H1 (cell line): ENCODE results near the gene FOXP2. TPM values are rescaled to one million over a fixed set of nuclear protein-coding genes. Genes with fewer than 3 reads are reported as not detected.

Experiments
- BACH1 ChIP-seq: IDR thresholded peaks from 2 replicates; pipeline ENCODE4 v1.6.1; 2012; ENCODE audit warnings: low read length, improper control_type of control experiment
- NRF1 ChIP-seq: IDR thresholded peaks from 2 replicates; pipeline ENCODE4 v1.6.1; 2011; ENCODE audit warnings: mild to moderate bottlenecking, low read depth, low read length, improper control_type of control experiment
- PHF8 ChIP-seq: fragments of 200-600 bp; sonication (generic); conservative IDR thresholded peaks from 2 replicates; pipeline ENCODE4 v1.7.1; 2012; ENCODE audit warnings: low read depth, mild to moderate bottlenecking, inconsistent platforms, low read length, moderate library complexity
- SIN3A ChIP-seq, 2 experiments: IDR thresholded peaks in 1 of 2; conservative IDR thresholded peaks in 1 of 2; 2 replicates each; pipeline ENCODE4 v1.6.1; 2011 to 2012; ENCODE audit warnings: low read length in 2 of 2, improper control_type of control experiment in 1 of 2, low read depth in 1 of 2, mild to moderate bottlenecking in 1 of 2
- polyA plus RNA-seq, 7 experiments: library from polyadenylated mRNA; depleted of rRNA in 3 of 7; stranded (reverse) in 5 of 7; unstranded in 2 of 7; fragments of >200 nt in 5 of 7; fragments of 200-250 nt in 2 of 7; gene quantifications; 1 replicate in 5 of 7; 2 replicates in 1 of 7; 4 replicates in 1 of 7; pipeline versions ENCODE4 v1.2.1 to v1.2.3, GENCODE V29; 2011 to 2013; ENCODE audit warnings: missing spikeins in 2 of 7, mixed read lengths in 2 of 7
- total RNA-seq: library from RNA; stranded (reverse); fragmentation: NEBNext Ultra II Directional; extraction: Animal tissue kit (Norgen Biotek cat#: 25700); gene quantifications from 2 replicates; pipeline ENCODE4 v1.2.1, GENCODE V29; 2021
- TF ChIP-seq, protein P1 (sequence below): fragments of 300-600 bp; sonication (generic); IDR thresholded peaks from 2 replicates; pipeline ENCODE4 v1.7.1; 2012; ENCODE audit warnings: low read length, moderate library complexity, mild to moderate bottlenecking, inconsistent platforms; ENCODE audit not compliant: insufficient replicate concordance

FOXP2 gene
- total and polyA plus RNA-seq, 2 of the 8 experiments (the other 6 are each of a cell fraction or from before 2014, with no cell fraction given): 0.09 to 0.43 TPM

DNA sequence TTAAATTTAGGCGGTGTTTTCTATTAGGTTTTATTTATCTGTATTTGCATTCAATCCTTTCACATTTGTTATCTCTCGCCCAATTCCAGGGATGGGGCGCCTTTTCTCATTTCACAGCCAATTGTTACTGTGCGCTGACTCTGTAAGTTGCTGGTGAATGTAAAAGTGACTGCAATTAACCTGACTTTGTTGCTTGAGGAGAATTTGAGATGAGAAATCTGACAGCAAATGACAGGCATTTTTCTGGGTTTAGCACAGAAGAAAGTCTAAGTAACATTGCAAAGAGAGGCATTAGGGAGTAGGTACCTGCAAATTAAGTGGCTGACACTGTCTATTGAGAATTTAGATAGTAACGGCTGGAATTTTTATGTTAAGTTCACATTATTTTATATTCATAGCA is 16.6 kb downstream of the FOXP2 start (continued):
- TF ChIP-seq, protein P1, sequence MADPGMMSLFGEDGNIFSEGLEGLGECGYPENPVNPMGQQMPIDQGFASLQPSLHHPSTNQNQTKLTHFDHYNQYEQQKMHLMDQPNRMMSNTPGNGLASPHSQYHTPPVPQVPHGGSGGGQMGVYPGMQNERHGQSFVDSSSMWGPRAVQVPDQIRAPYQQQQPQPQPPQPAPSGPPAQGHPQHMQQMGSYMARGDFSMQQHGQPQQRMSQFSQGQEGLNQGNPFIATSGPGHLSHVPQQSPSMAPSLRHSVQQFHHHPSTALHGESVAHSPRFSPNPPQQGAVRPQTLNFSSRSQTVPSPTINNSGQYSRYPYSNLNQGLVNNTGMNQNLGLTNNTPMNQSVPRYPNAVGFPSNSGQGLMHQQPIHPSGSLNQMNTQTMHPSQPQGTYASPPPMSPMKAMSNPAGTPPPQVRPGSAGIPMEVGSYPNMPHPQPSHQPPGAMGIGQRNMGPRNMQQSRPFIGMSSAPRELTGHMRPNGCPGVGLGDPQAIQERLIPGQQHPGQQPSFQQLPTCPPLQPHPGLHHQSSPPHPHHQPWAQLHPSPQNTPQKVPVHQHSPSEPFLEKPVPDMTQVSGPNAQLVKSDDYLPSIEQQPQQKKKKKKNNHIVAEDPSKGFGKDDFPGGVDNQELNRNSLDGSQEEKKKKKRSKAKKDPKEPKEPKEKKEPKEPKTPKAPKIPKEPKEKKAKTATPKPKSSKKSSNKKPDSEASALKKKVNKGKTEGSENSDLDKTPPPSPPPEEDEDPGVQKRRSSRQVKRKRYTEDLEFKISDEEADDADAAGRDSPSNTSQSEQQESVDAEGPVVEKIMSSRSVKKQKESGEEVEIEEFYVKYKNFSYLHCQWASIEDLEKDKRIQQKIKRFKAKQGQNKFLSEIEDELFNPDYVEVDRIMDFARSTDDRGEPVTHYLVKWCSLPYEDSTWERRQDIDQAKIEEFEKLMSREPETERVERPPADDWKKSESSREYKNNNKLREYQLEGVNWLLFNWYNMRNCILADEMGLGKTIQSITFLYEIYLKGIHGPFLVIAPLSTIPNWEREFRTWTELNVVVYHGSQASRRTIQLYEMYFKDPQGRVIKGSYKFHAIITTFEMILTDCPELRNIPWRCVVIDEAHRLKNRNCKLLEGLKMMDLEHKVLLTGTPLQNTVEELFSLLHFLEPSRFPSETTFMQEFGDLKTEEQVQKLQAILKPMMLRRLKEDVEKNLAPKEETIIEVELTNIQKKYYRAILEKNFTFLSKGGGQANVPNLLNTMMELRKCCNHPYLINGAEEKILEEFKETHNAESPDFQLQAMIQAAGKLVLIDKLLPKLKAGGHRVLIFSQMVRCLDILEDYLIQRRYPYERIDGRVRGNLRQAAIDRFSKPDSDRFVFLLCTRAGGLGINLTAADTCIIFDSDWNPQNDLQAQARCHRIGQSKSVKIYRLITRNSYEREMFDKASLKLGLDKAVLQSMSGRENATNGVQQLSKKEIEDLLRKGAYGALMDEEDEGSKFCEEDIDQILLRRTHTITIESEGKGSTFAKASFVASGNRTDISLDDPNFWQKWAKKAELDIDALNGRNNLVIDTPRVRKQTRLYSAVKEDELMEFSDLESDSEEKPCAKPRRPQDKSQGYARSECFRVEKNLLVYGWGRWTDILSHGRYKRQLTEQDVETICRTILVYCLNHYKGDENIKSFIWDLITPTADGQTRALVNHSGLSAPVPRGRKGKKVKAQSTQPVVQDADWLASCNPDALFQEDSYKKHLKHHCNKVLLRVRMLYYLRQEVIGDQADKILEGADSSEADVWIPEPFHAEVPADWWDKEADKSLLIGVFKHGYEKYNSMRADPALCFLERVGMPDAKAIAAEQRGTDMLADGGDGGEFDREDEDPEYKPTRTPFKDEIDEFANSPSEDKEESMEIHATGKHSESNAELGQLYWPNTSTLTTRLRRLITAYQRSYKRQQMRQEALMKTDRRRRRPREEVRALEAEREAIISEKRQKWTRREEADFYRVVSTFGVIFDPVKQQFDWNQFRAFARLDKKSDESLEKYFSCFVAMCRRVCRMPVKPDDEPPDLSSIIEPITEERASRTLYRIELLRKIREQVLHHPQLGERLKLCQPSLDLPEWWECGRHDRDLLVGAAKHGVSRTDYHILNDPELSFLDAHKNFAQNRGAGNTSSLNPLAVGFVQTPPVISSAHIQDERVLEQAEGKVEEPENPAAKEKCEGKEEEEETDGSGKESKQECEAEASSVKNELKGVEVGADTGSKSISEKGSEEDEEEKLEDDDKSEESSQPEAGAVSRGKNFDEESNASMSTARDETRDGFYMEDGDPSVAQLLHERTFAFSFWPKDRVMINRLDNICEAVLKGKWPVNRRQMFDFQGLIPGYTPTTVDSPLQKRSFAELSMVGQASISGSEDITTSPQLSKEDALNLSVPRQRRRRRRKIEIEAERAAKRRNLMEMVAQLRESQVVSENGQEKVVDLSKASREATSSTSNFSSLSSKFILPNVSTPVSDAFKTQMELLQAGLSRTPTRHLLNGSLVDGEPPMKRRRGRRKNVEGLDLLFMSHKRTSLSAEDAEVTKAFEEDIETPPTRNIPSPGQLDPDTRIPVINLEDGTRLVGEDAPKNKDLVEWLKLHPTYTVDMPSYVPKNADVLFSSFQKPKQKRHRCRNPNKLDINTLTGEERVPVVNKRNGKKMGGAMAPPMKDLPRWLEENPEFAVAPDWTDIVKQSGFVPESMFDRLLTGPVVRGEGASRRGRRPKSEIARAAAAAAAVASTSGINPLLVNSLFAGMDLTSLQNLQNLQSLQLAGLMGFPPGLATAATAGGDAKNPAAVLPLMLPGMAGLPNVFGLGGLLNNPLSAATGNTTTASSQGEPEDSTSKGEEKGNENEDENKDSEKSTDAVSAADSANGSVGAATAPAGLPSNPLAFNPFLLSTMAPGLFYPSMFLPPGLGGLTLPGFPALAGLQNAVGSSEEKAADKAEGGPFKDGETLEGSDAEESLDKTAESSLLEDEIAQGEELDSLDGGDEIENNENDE: no peak
- TF ChIP-seq NRF1: no peak
- TF ChIP-seq PHF8: no peak
- TF ChIP-seq BACH1: no peak
- no peak for TF ChIP-seq SIN3A (conservative IDR thresholded peaks at IDR 0.05 in 1 of 2, IDR thresholded peaks at IDR 0.05 in 1 of 2; ENCODE audit: low read depth in 1 of 2, low read length in 2 of 2)
